Measurements from ENCODE around the gene ZNF441. TPM values are rescaled to one million over a fixed set of nuclear protein-coding genes. Genes with fewer than 3 reads are reported as not detected.

ZNF441 gene
- total and polyA plus RNA-seq, 2 of the 4 experiments (the other 2 are of a cell fraction): 2.8 to 9.7 TPM

- in situ Hi-C loops (cut with MboI; ENCODE audit: low sequenced_read_pairs): no loop called here
- Histone ChIP-seq H3K27ac (ENCODE audit: insufficient read depth, low read length) (no peak overlapping the region), H3K27me3 (ENCODE audit: control insufficient read depth, insufficient read depth, low read length) (no peaks in the 10 kb centered on the region), H3K79me1 (ENCODE audit: low read depth in 1 of 2, low read length in 2 of 2) (no peaks in the 10 kb centered on the region), H4K91ac (ENCODE audit: insufficient read depth, low read depth, low read length) (no peak overlapping the region), H4K8ac (ENCODE audit: low read depth in 2 of 2, low read length in 2 of 2) (no peak overlapping the region), H3K4me3 (ENCODE audit: insufficient read depth, low read depth, low read length) (no peak overlapping the region), H3K56ac (ENCODE audit: extremely low read depth, insufficient read depth, low read length) (no peak overlapping the region), H3K36me3 (ENCODE audit: control insufficient read depth, insufficient read depth, low read length) (no peaks in the 10 kb centered on the region), H3K9me3 (ENCODE audit: control insufficient read depth, insufficient read depth, low read length) (peaks cover 5% of the 10 kb centered on the region; the same call in 1 of the 2 replicates), H3K4ac (ENCODE audit: low read depth, low read length) (no peak overlapping the region), H3K4me1 (ENCODE audit: control insufficient read depth, insufficient read depth, low read length) (0 out of 2 replicates have a peak, but pooled peaks cover 2% of the 10 kb centered on the region), H2BK5ac (ENCODE audit: low read depth, low read length, poor library complexity, severe bottlenecking) (no peak overlapping the region), H2BK15ac (ENCODE audit: low read depth, low read length) (no peak overlapping the region), H2BK20ac (ENCODE audit: low read depth, low read length) (no peak overlapping the region), H3K4me2 (ENCODE audit: low read depth, low read length) (no peak overlapping the region), H2AK9ac (replicated peaks; ENCODE audit: low read depth, low read length, poor library complexity) (no peak overlapping the region), H2AFZ (replicated peaks; ENCODE audit: low read length, poor library complexity) (no peak overlapping the region), H4K20me1 (ENCODE audit: insufficient read depth, low read length) (no peaks in the 10 kb centered on the region), H3K23ac (ENCODE audit: low read depth, low read length) (no peak overlapping the region), H2BK120ac (ENCODE audit: low read depth, low read length) (no peak overlapping the region), H3K9me1 (ENCODE audit: insufficient read depth, low read length) (no peaks in the 10 kb centered on the region), H3K14ac (replicated peaks; ENCODE audit: low read depth, low read length) (no peak overlapping the region), H4K5ac (ENCODE audit: low read depth, low read length) (no peak overlapping the region), H3K9ac (ENCODE audit: low read depth, low read length) (no peak overlapping the region), H3K18ac (ENCODE audit: low read depth, low read length) (no peak overlapping the region), H2AK5ac (ENCODE audit: low read depth, low read length) (no peak overlapping the region)
- DNase-seq (no peak), ATAC-seq (ENCODE audit: low read depth) (no peak)
- intact Hi-C loops (cut with micrococcal nuclease): no loop called here
- CTCF ChIA-PET: interaction anchor here (0.6 kb wide), 1 partner anchor 588 kb away, joined by 6 read pairs; no protein-coding TSS in a partner anchor
- BruUV-seq (replicated peaks): no TSS peak
- TF ChIP-seq, protein P1, sequence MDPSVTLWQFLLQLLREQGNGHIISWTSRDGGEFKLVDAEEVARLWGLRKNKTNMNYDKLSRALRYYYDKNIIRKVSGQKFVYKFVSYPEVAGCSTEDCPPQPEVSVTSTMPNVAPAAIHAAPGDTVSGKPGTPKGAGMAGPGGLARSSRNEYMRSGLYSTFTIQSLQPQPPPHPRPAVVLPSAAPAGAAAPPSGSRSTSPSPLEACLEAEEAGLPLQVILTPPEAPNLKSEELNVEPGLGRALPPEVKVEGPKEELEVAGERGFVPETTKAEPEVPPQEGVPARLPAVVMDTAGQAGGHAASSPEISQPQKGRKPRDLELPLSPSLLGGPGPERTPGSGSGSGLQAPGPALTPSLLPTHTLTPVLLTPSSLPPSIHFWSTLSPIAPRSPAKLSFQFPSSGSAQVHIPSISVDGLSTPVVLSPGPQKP (IDR thresholded peaks at IDR 0.05; ENCODE audit: borderline replicate concordance, low read depth, low read length): no peak
- no peak for TF ChIP-seq RFX5 (IDR thresholded peaks at IDR 0.05; ENCODE audit: low read depth, low read length)
- TF ChIP-seq CHD1 (IDR thresholded peaks at IDR 0.05; ENCODE audit: low read depth, low read length): no peak
- no peak for TF ChIP-seq RAD21 (IDR thresholded peaks at IDR 0.05; ENCODE audit: low read length)
- no peak for TF ChIP-seq BHLHE40 (IDR thresholded peaks at IDR 0.05; ENCODE audit: low read depth, low read length)
- TF ChIP-seq RCOR1 (IDR thresholded peaks at IDR 0.05; ENCODE audit: insufficient replicate concordance, low read length): no peak
- no peak for TF ChIP-seq FOS (IDR thresholded peaks at IDR 0.05; ENCODE audit: low read depth, low read length)
- TF ChIP-seq POLR2A (IDR thresholded peaks at IDR 0.05; ENCODE audit: low read depth, low read length): no peak
- POLR2A ChIA-PET (ENCODE audit: unreplicated experiment): no interaction called here
- dilution Hi-C loops (cut with HindIII; ENCODE audit: low sequenced_read_pairs, unreplicated experiment): no loop called here
Observed at GRCh38 chr19:11792942-11793341, 26.1 kb downstream of the ZNF441 start.
